SH-SY5Y (cell line): ENCODE measurements around the gene SLC22A4.

Experiments
- GATA2 ChIP-seq: IDR thresholded peaks from 2 replicates; pipeline ENCODE4 v1.6.1; 2011; ENCODE audit warnings: mild to moderate bottlenecking, low read depth, low read length
- GATA3 ChIP-seq: IDR thresholded peaks from 2 replicates; pipeline ENCODE4 v1.6.1; 2011; ENCODE audit warnings: low read depth, mild to moderate bottlenecking, low read length, moderate library complexity

Gene SLC22A4

DNA sequence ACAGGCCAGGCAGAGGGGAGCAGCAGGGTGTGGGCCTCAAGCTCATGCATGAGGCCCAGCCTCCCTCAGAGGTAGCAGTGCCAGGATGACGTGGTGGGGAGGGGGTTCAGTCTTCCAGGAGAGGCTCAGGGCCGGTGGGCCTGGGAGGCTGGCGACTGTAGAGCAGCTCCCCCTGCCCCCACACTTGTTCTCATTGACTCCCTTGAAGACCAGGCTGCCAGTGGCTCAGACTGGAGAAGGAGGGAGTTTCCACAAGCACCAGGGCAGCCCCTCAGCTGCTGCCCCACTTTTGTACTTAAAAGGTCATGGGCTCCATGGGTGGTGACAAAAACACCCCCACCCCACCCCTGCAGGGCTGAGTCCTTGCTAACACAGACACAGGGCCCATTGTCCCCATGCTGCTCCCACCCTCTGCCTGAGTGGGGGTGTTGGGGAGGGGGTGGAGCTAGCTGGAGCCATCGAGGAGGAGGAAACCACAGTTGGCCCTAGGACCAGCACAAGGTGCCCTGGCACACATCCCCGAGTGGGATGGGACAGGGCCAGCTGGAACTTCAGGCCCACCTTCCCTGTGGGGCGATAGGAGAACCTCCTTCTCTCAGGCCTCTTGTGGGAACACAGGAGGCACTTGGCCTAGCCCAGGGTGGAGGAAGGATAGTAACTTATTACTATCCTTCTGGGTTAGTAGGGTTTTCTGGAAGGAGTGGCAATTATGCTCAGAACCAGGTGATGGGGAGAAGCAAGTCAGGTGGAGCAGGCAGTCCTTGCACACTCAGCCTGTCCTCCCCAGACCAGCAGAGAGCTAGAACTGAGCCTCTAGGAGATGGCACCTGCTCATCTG lies 26.0 kb upstream of the SLC22A4 start:
- TF ChIP-seq GATA3, result no peak
- TF ChIP-seq GATA2, result no peak

DNA sequence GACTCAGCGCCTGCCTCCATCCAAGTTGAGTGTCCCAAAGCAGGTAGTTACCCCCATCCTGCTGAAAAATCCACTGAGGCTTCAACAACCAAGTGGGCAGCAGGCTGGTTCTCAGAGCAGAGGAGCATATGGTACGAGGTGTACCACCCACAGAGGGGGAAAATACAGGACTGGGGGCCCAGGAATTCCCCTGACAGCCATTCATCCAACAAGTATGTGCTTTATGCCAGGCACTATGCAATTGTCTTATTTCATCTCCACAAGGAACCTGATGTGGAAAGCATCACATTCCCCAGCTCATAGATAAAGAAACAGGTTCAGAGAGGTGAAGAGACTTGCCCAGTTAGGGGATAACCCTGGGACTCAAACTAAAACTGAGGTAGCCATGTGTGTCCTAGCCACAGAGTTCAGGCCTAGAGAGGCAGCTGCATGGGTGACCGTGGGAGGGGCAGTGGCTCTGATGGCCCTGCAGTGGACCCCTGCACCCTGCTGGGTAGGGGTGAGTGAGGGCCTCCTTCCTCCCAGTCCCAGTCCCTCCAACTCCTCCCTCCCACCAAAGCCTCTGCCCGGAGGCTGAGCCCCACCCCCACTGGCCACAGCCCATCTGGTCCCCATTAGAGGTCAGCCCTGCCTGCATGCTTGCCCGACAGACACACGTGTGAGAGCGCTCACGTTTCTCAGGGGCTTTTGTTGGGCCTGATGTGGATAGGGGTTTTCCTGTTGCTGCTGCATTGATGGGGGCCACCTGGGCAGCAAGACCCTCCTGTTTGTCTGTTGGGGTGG lies 25.2 kb upstream of the SLC22A4 start:
- no peak for TF ChIP-seq GATA2
- TF ChIP-seq GATA3, result no peak

DNA sequence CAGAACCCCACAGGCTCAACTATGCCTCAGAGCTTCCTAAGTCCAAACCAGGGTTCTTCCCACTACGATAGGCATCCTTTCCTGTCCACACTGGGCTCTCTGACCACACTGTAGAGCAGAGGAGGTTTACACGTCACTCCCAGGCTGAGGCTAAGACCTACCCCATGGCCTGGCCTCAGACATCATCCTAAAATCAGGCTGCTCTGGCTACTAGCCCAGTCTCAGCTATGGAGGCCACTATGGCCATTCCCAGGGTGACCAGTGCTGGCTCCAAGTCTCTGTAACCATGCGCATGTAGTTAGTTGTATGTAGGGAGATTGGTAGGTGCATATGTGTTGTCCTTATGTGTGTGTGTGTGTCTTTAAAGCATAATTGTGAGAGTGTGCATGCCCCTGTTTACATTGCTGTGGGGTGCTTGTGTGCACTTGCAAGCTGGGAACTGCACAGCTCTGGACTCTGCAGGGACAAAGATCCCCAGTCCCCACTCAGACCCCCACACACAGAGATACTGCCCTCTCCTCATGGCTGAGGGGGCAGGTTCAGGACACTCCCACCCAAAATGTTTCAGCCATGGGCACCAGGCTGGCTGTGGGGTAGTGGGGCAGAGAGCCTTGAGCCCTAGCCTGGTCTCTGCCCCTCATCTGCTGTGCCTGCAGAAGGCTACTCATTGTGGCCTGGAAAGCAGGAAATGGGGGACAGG lies 24.4 kb upstream of the SLC22A4 start:
- no peak for TF ChIP-seq GATA3
- TF ChIP-seq GATA2, result no peak

DNA sequence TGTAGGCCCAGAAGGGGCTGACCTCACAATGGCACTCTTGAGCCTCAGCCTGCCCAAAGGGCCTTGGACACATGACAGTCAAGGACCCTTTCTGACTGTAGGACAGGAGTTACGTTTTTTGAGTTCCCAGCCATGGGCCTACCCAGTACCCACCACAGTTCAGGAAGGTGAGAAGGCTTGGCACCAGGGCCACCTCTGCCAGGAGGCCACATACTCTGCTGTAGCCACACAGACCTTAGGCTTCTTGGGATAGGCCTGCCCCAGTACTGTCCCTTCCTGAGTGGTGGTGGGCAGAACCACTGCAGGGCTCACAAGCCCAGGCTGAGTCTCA lies 23.9 kb upstream of the SLC22A4 start:
- no peak for TF ChIP-seq GATA2
- no peak for TF ChIP-seq GATA3

DNA sequence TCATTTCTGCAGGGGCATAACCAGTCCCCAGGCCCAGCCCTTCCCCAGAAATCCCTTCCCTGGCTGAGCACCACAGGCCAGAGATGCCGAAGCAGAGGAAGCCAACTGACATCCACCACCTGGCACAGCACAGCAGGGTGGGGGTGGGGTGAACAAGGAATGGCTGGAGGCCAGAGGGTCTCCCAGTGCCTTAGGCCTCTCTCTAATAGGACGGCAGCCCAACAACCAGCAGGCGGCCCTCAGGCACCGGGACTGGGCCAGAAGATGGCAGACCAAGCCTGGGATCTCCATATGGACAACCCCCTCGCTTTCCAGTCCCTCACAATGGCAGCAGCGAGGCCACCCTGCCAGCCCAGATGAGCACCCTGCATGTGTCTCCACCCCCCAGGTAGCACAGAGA lies 23.5 kb upstream of the SLC22A4 start:
- TF ChIP-seq GATA3 (no peak), GATA2 (no peak)

DNA sequence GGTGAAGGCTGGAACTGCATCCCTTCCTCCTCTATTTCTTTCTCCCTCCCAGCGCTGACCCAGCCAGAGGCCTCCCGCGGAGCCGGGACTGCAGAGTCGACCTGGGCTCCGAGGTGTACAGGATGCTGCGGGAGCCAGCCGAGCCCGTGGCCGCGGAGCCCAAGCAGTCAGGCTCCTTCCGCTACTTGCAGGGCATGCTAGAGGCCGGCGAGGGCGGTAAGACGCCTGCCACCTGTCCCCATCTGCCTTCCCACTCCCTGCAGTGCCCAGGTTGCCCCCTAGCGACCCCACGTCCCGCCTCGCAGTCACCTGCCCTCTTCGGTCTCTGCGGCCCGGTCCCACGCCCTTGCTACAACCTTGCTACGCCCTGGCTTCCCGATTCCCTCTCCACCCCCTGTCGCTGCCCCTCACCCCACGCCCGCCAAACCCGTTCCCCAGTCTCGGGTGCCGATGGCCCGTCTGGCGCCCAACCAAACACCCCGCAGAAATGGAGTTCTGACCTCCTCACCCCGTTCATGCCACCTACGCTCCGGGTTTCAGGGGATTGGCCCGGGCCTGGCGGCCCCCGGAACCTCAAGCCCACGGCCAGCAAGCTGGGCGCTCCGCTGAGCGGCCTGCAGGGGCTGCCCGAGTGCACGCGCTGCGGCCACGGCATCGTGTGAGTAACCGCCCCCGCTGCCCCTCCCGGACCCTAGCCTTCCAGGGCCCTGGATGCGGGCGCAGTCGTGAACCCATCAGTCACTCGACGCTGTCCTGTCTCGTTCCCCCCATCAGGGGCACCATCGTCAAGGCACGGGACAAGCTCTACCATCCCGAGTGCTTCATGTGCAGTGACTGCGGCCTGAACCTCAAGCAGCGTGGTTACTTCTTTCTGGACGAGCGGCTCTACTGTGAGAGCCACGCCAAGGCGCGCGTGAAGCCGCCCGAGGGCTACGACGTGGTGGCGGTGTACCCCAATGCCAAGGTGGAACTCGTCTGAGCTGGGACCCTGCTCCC lies 22.6 kb upstream of the SLC22A4 start:
- no peak for TF ChIP-seq GATA3
- TF ChIP-seq GATA2, result no peak

DNA sequence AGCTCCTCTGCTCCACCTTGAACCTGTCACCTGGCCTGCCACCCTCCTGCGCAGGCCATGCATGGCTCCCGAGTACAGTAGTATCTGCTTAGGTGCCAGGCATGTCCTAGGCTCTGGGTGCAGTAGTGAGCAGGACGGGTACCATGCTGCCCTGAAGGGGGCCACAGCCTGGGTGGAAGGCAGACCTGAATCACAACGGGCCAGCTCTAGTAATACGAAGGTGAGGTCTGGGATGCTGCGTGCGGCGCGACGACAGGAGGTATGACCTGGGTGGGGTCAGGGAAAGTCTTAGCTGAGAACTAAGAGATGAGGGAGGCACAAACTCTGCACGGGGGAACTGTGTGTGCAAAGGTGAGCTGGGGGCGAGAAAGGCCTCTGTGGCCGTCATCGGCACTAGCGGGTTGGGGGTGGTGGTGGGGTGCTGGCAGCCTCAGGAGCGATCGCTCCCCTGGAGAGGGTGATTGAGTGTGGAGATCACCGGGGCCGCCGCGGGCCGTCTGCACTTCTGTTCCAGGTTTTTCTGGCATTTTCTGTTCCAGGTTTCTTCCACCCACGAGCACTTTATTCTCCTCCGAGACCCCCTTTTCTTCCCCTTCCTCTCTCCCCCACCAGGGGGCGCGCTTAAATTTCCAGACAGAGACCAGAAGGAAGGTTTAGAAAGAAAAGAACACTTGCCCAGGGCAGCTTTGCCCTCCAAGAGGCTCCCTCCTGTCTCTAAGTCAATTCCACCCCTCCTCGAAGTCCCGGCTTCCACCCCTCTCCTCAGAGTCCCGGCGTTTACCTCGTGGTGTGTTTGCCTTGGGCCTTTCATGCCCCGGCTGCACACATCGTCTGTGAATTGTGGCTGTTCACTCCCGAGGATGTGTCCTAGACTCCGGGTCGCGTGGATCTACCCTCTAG lies 21.6 kb upstream of the SLC22A4 start:
- TF ChIP-seq GATA2 (no peak), GATA3 (no peak)

DNA sequence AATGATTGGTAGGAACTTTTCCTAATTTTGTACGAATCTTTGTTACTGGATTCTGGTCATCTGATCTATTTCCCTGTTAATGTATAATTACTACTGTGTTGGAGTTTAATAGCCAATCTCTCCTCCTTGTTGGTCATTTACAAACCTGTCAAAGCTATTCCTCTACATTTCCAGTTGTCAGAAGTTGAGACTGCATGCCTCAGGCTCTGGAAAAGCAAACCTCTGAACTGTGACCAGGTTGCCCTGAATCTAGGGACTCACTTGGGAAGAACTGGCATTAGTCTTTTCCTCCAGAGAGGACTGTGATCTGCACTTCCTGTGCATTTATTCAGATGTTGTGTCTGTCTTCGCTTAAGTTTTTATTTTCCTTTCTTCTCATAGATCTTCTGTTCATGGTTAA lies 20.6 kb upstream of the SLC22A4 start:
- TF ChIP-seq GATA3, result no peak
- TF ChIP-seq GATA2, result no peak

DNA sequence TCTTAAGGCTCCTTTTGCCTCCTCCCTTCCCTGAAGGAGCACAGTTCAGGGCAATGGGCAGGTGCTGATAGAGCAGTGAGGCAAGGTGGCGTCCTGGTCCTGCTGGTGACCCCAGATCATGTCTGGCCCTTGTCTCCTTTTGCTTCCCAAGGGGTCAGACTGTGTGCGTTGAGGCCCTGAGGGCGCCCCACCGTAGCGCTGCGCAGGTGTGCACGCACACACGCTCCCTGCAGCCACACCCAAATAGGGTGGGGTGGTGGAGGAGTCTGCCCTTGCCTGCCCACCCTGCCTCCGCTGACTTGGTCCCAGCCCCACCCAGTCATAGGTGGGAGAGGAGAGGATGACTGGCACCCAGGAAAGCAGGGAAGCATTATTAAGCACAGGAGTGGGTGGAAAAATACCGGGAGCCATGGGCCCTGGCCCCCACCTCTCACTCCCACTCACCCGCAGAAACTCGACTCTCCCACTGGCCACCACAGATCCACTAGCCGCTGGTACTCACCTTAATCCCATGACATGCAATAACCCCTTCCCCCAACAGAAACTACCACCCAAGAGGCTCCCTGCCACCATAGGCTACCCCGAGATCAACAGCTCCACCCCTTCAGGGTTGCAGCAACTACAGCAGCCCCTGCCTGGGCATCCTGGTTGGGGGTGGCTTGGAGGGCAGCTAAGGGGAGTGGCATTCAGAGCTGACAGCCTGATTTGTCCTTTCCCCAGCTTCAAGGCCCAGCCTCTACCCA lies 20.0 kb upstream of the SLC22A4 start:
- no peak for TF ChIP-seq GATA3
- TF ChIP-seq GATA2, result no peak

DNA sequence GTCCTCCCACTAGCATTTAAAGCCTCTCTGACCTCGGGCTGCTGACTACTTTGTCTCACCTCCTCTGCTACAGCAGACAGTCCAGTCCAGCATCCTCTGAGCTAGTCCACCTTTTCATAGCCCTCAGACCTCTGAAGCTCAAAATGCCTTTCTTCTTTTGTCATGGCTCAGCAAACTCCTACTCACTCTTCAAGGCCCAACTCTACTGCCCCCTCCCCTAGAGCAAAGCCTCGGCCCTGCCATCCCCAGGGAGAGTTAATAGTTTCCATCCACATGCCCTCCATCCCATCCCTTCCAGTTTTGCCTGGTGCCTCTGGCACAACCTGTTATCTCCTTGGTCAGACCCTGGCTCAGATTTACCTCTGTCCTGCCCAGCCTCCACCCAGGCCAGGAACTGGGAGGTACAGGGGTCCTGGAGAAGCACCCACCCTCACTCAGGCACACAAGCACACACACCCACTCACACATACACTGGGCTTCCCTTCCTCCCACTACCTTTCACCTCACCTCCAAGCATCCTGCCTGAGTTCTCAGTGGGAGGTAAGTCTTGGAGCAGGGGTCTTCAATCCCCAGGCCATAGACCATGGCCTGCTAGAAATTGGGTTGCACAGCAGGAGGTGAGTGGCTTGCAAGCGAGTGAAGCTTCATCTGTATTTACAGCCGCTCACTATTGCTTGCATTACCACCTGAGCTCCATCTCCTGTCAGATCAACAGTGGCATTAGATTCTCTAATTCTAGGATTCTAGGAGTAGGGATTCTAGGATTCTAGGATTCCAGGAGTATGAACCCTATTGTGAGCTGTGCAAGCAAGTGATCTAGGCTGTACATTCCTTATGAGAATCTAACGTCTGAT lies 18.6 kb upstream of the SLC22A4 start:
- TF ChIP-seq GATA3, result no peak
- no peak for TF ChIP-seq GATA2

DNA sequence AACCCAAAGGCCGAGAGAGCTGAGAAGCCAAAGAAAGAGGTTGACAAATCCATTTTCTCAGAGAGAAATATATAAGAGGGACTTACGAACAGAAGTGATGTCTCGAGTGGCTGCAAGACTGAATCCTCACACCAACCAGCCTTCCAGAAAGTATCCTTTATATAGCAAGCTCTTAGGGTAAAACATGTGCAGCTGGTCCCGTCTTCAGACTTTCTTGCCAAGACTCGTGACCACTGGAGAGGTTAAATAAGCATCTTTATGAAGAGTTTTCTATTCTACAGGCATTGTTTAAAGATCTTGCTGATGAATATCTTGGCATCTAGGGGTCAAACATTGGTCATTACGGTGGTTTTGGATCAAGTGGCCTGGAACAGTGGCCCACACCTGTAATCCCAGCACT lies 16.9 kb upstream of the SLC22A4 start:
- no peak for TF ChIP-seq GATA2
- no peak for TF ChIP-seq GATA3
